ENCODE results near the gene EID2B.

- no peak for TF ChIP-seq POGK (CRISPR knock-in tag; conservative IDR thresholded peaks at IDR 0.05)
- no peak for TF ChIP-seq POLR2A (IDR thresholded peaks at IDR 0.05; ENCODE audit: insufficient read depth in 1 of 2, low read depth in 2 of 2, low read length in 2 of 2)
- no peak for TF ChIP-seq IRF9 (CRISPR knock-in tag; IDR thresholded peaks at IDR 0.05; ENCODE audit: borderline replicate concordance)
- no peak for TF ChIP-seq ZNF282 (IDR thresholded peaks at IDR 0.05; ENCODE audit: partially characterized antibody)
- no peak for TF ChIP-seq CTCF (CRISPR knock-in tag; IDR thresholded peaks at IDR 0.05)
- TF ChIP-seq ZZZ3 (CRISPR knock-in tag; IDR thresholded peaks at IDR 0.05; ENCODE audit: borderline replicate concordance), result no peak
- no peak for TF ChIP-seq ZNF350 (CRISPR knock-in tag; IDR thresholded peaks at IDR 0.05; ENCODE audit: borderline replicate concordance, low read depth)
- TF ChIP-seq JUNB (CRISPR knock-in tag; IDR thresholded peaks at IDR 0.05; ENCODE audit: borderline replicate concordance), result no peak
- no peak for TF ChIP-seq ZNF878 (CRISPR knock-in tag; IDR thresholded peaks at IDR 0.05)
- TF ChIP-seq CEBPG (CRISPR knock-in tag; IDR thresholded peaks at IDR 0.05), result no peak
- no peak for TF ChIP-seq ZFX (CRISPR knock-in tag; IDR thresholded peaks at IDR 0.05; ENCODE audit: low read depth)
- TF ChIP-seq RBFOX2 (IDR thresholded peaks at IDR 0.05; ENCODE audit: low read depth, low read length), result no peak
Observed at GRCh38 chr19:39525205-39525604, 7.4 kb downstream of the EID2B start.

Measured in HepG2 (cell line).